CD4-positive, alpha-beta T cell (primary cell): ENCODE results near the gene KRABD2.

Source experiments
- ATAC-seq: fragments of 200-7000 bp; cut with Tn5 transposase; one replicate; pipeline ENCODE4 v1.10.0; 2022; ENCODE audit warnings: mild to moderate bottlenecking; ENCODE audit not compliant: poor library complexity
- CTCF ChIA-PET: fragments of 350-600 bp; sonication (Branson Sonifier 250); formaldehyde crosslinking; loops from one replicate; lab custom pipeline; 2021; ENCODE audit warnings: antibody characterized with exemption, inconsistent platforms; lab: Charles Lee
- POLR2A ChIA-PET: fragments of 350-600 bp; sonication (Branson Sonifier 250); formaldehyde crosslinking; loops from one replicate; lab custom pipeline; 2021; ENCODE audit warnings: antibody characterized with exemption, inconsistent platforms; lab: Charles Lee
- DNase-seq, 14 experiments: peaks; one replicate each; pipeline ENCODE4 v3.0.0-alpha.2; 2013 to 2020; ENCODE audit warnings: mixed read lengths in 2 of 14
- H3K27ac ChIP-seq, 2 donors: one replicate each; pipeline versions ENCODE4 v1.5.1 to v1.7.0; 2013; ENCODE audit warnings: low read length in 2 of 2, low read depth in 1 of 2, mild to moderate bottlenecking in 1 of 2
- H3K27me3 ChIP-seq, 2 experiments: 1 replicate in 1 of 2; 2 replicates in 1 of 2; pipeline versions ENCODE4 v1.6.1 to v1.7.0; 2013; ENCODE audit warnings: low read length in 2 of 2, control low read depth in 1 of 2, mild to moderate bottlenecking in 1 of 2, moderate library complexity in 1 of 2; ENCODE audit not compliant: insufficient read depth in 2 of 2, control insufficient read depth in 1 of 2
- H3K36me3 ChIP-seq: one replicate; pipeline ENCODE4 v1.6.1; 2013; ENCODE audit warnings: low read length, control low read depth; ENCODE audit not compliant: insufficient read depth
- H3K4me1 ChIP-seq: one replicate; pipeline ENCODE4 v1.6.1; 2013; ENCODE audit warnings: low read length, control low read depth; ENCODE audit not compliant: insufficient read depth
- H3K4me3 ChIP-seq: one replicate; pipeline ENCODE4 v1.5.1; 2013; ENCODE audit warnings: mild to moderate bottlenecking, low read length, moderate library complexity
- H3K9me3 ChIP-seq, 2 experiments: 1 replicate in 1 of 2; 2 replicates in 1 of 2; pipeline versions ENCODE4 v1.6.1 to v1.7.0; 2013; ENCODE audit warnings: low read length in 2 of 2, mild to moderate bottlenecking in 2 of 2, control low read depth in 1 of 2, moderate library complexity in 1 of 2; ENCODE audit not compliant: control insufficient read depth in 1 of 2, insufficient read depth in 1 of 2
- H3K27ac Mint-ChIP-seq: one replicate; pipeline ENCODE4 v1.8.0; 2020; ENCODE audit warnings: mixed read lengths
- H3K27me3 Mint-ChIP-seq: one replicate; pipeline ENCODE4 v1.8.0; 2021; ENCODE audit warnings: mixed read lengths
- H3K36me3 Mint-ChIP-seq: one replicate; pipeline ENCODE4 v1.8.0; 2021; ENCODE audit warnings: low read depth, mixed read lengths
- H3K4me1 Mint-ChIP-seq: one replicate; pipeline ENCODE4 v1.8.0; 2021; ENCODE audit warnings: low read depth, mixed read lengths
- H3K4me3 Mint-ChIP-seq: one replicate; pipeline ENCODE4 v1.8.0; 2020; ENCODE audit warnings: mild to moderate bottlenecking, mixed read lengths
- H3K9me3 Mint-ChIP-seq: one replicate; pipeline ENCODE4 v1.8.0; 2020; ENCODE audit warnings: mixed read lengths
- CTCF ChIP-seq: fragments of 200-600 bp; IDR thresholded peaks from one replicate; pipeline ENCODE4 v1.8.0; 2022; ENCODE audit warnings: antibody characterized with exemption, mild to moderate bottlenecking
- intact Hi-C, 2 experiments: fragments of 100-400 bp; cut with DNase I in 1 of 2; cut with micrococcal nuclease in 1 of 2; formaldehyde crosslinking; loops; one replicate each; pipeline versions ENCODE4 v1.15.1 to v1.9.0; 2023 to 2025; cut with DNase I, micrococcal nuclease

Gene KRABD2

GRCh38 chr17:8359769-8360168 lies 16.7 kb downstream of the KRABD2 start:
- intact Hi-C loops: no loop called here
- CTCF ChIA-PET: no interaction called here

GRCh38 chr17:8357910-8358309 lies 18.6 kb downstream of the KRABD2 start:
- CTCF ChIA-PET: no interaction called here

More at GRCh38 chr17:8359769-8360168, 16.7 kb downstream of the KRABD2 start:
- DNase-seq: no peak
- Histone ChIP-seq H3K9me3 (no peaks in the 10 kb centered on the region), H3K27me3 (no peaks in the 10 kb centered on the region), H3K27ac (no peak overlapping the region), H3K36me3 (no peaks in the 10 kb centered on the region), H3K4me1 (no peaks in the 10 kb centered on the region), H3K4me3 (no peak overlapping the region)
- POLR2A ChIA-PET: no interaction called here
- H3K9me3 Mint-ChIP-seq: no peaks in the 10 kb centered on the region
- TF ChIP-seq CTCF: no peak
- H3K4me3 Mint-ChIP-seq: no peak overlapping the region
- no peak for ATAC-seq
- peaks cover 19% of the 10 kb centered on the region for H3K4me1 Mint-ChIP-seq
- H3K27me3 Mint-ChIP-seq: no peaks in the 10 kb centered on the region
- no peaks in the 10 kb centered on the region for H3K36me3 Mint-ChIP-seq
- H3K27ac Mint-ChIP-seq: no peak overlapping the region

GRCh38 chr17:8354236-8354635 lies 22.3 kb downstream of the KRABD2 start:
- intact Hi-C loops: no loop called here
- Mint-ChIP-seq H3K9me3 (no peaks in the 10 kb centered on the region), H3K4me3 (no peak overlapping the region), H3K4me1 (peaks cover 1% of the 10 kb centered on the region), H3K36me3 (no peaks in the 10 kb centered on the region), H3K27ac (no peak overlapping the region), H3K27me3 (peaks cover 5% of the 10 kb centered on the region)
- Histone ChIP-seq H3K27me3 (no peaks in the 10 kb centered on the region), H3K27ac (no peak overlapping the region), H3K36me3 (no peaks in the 10 kb centered on the region), H3K4me1 (no peaks in the 10 kb centered on the region), H3K4me3 (no peak overlapping the region), H3K9me3 (no peaks in the 10 kb centered on the region)
- no peak for ATAC-seq
- no peak for DNase-seq
- CTCF ChIA-PET: no interaction called here
- TF ChIP-seq CTCF: no peak
- POLR2A ChIA-PET: no interaction called here

More at GRCh38 chr17:8357910-8358309, 18.6 kb downstream of the KRABD2 start:
- no peaks in the 10 kb centered on the region for H3K9me3 ChIP-seq
- no peak overlapping the region for H3K4me3 ChIP-seq
- Mint-ChIP-seq H3K4me1 (peaks cover 19% of the 10 kb centered on the region), H3K36me3 (no peaks in the 10 kb centered on the region), H3K4me3 (no peak overlapping the region), H3K9me3 (no peaks in the 10 kb centered on the region), H3K27ac (no peak overlapping the region), H3K27me3 (no peaks in the 10 kb centered on the region)
- ATAC-seq (no peak), DNase-seq (no peak)
- no peak for TF ChIP-seq CTCF
- no peaks in the 10 kb centered on the region for H3K27me3 ChIP-seq
- no peaks in the 10 kb centered on the region for H3K36me3 ChIP-seq
- POLR2A ChIA-PET: no interaction called here
- intact Hi-C loops: no loop called here
- H3K27ac ChIP-seq: no peak overlapping the region
- H3K4me1 ChIP-seq: no peaks in the 10 kb centered on the region
